Measurements from ENCODE around the gene CEACAM18. TPM values are rescaled to one million over a fixed set of nuclear protein-coding genes. Genes with fewer than 3 reads are reported as not detected.

Gene CEACAM18
- total and polyA plus RNA-seq, 4 donors = not detected

GRCh38 chr19:51468545-51468920, 9.8 kb upstream of the CEACAM18 start:
- H3K27ac ChIP-seq (ENCODE audit: low read depth in 1 of 2, low read length in 1 of 2) = no peak overlapping the region
- WGBS, 2 donors = 61 to 71% methylated on average over 2 of the region's 2 CpGs
- ATAC-seq (ENCODE audit: insufficient read depth, low FRiP score) = no peak

GRCh38 chr19:51469162-51469561, 9.2 kb upstream of the CEACAM18 start:
- no peak for ATAC-seq (ENCODE audit: insufficient read depth, low FRiP score)
- no peak overlapping the region for H3K9ac ChIP-seq (ENCODE audit: insufficient read depth in 1 of 2, low read length in 2 of 2)
- WGBS, 2 donors = 43 to 45% methylated on average over 4 of the region's 4 CpGs

More at GRCh38 chr19:51468545-51468920, 9.8 kb upstream of the CEACAM18 start:
- no peak for TF ChIP-seq CTCF (IDR thresholded peaks at IDR 0.05; ENCODE audit: control extremely low read depth, extremely low read depth)
- no peak for DNase-seq
- no peaks in the 10 kb centered on the region for H3K9me3 ChIP-seq (ENCODE audit: control insufficient read depth in 4 of 4, insufficient read depth in 3 of 4, low read length in 3 of 4)
- no peak overlapping the region for H3K9ac ChIP-seq (ENCODE audit: insufficient read depth in 1 of 2, low read length in 2 of 2)
- H3K4me3 ChIP-seq = no peak overlapping the region
- H3K36me3 ChIP-seq (ENCODE audit: control insufficient read depth in 4 of 4, insufficient read depth in 4 of 4, low read length in 4 of 4) = no peaks in the 10 kb centered on the region
- H3K27me3 ChIP-seq (ENCODE audit: control insufficient read depth in 3 of 3, insufficient read depth in 3 of 3, low read length in 2 of 3) = peaks cover 0 to 5% (median 0%) of the 10 kb centered on the region in 3 donors
- no peaks in the 10 kb centered on the region for H3K4me1 ChIP-seq (ENCODE audit: control insufficient read depth in 5 of 5, insufficient read depth in 5 of 5, low read length in 5 of 5)

GRCh38 chr19:51469629-51470028, 8.7 kb upstream of the CEACAM18 start:
- DNase-seq = no peak
- Histone ChIP-seq H3K27ac (ENCODE audit: low read depth in 1 of 2, low read length in 1 of 2) (no peak overlapping the region), H3K27me3 (ENCODE audit: control insufficient read depth in 3 of 3, insufficient read depth in 3 of 3, low read length in 2 of 3) (peaks cover 0 to 7% (median 0%) of the 10 kb centered on the region in 3 donors), H3K4me3 (no peak overlapping the region), H3K9me3 (ENCODE audit: control insufficient read depth in 4 of 4, insufficient read depth in 3 of 4, low read length in 3 of 4) (no peaks in the 10 kb centered on the region), H3K4me1 (ENCODE audit: control insufficient read depth in 5 of 5, insufficient read depth in 5 of 5, low read length in 5 of 5) (no peaks in the 10 kb centered on the region), H3K36me3 (ENCODE audit: control insufficient read depth in 4 of 4, insufficient read depth in 4 of 4, low read length in 4 of 4) (no peaks in the 10 kb centered on the region), H3K9ac (ENCODE audit: insufficient read depth in 1 of 2, low read length in 2 of 2) (no peak overlapping the region)
- TF ChIP-seq CTCF (IDR thresholded peaks at IDR 0.05; ENCODE audit: control extremely low read depth, extremely low read depth) = no peak
- no peak for ATAC-seq (ENCODE audit: insufficient read depth, low FRiP score)
- 68 to 79% methylated on average over 1 of the region's 1 CpG for WGBS, 2 donors

More at GRCh38 chr19:51469162-51469561, 9.2 kb upstream of the CEACAM18 start:
- Histone ChIP-seq H3K27me3 (ENCODE audit: control insufficient read depth in 3 of 3, insufficient read depth in 3 of 3, low read length in 2 of 3) (peaks cover 0 to 7% (median 0%) of the 10 kb centered on the region in 3 donors), H3K4me3 (no peak overlapping the region), H3K9me3 (ENCODE audit: control insufficient read depth in 4 of 4, insufficient read depth in 3 of 4, low read length in 3 of 4) (no peaks in the 10 kb centered on the region), H3K27ac (ENCODE audit: low read depth in 1 of 2, low read length in 1 of 2) (no peak overlapping the region), H3K4me1 (ENCODE audit: control insufficient read depth in 5 of 5, insufficient read depth in 5 of 5, low read length in 5 of 5) (no peaks in the 10 kb centered on the region), H3K36me3 (ENCODE audit: control insufficient read depth in 4 of 4, insufficient read depth in 4 of 4, low read length in 4 of 4) (no peaks in the 10 kb centered on the region)
- TF ChIP-seq CTCF (IDR thresholded peaks at IDR 0.05; ENCODE audit: control extremely low read depth, extremely low read depth) = no peak
- no peak for DNase-seq

- Histone ChIP-seq H3K9ac (ENCODE audit: insufficient read depth in 1 of 2, low read length in 2 of 2) (no peak overlapping the region), H3K4me1 (ENCODE audit: control insufficient read depth in 5 of 5, insufficient read depth in 5 of 5, low read length in 5 of 5) (no peaks in the 10 kb centered on the region), H3K27me3 (ENCODE audit: control insufficient read depth in 3 of 3, insufficient read depth in 3 of 3, low read length in 2 of 3) (peaks cover 0 to 2% (median 0%) of the 10 kb centered on the region in 3 donors), H3K36me3 (ENCODE audit: control insufficient read depth in 4 of 4, insufficient read depth in 4 of 4, low read length in 4 of 4) (no peaks in the 10 kb centered on the region), H3K4me3 (no peak overlapping the region), H3K9me3 (ENCODE audit: control insufficient read depth in 4 of 4, insufficient read depth in 3 of 4, low read length in 3 of 4) (no peaks in the 10 kb centered on the region), H3K27ac (ENCODE audit: low read depth in 1 of 2, low read length in 1 of 2) (no peak overlapping the region)
- no peak for ATAC-seq (ENCODE audit: insufficient read depth, low FRiP score)
- WGBS, 2 donors = 75 to 76% methylated on average over 9 of the region's 9 CpGs
- no peak for DNase-seq
- TF ChIP-seq CTCF (IDR thresholded peaks at IDR 0.05; ENCODE audit: control extremely low read depth, extremely low read depth) = no peak
Observed at GRCh38 chr19:51470966-51471365, 7.4 kb upstream of the CEACAM18 start.
